ENCODE data around the gene SDR39U1. TPM values are rescaled to one million over a fixed set of nuclear protein-coding genes. Genes with fewer than 3 reads are reported as not detected.

SDR39U1 gene
- total and polyA plus RNA-seq, 10 of the 15 experiments (the other 5 are each of a cell fraction or from before 2014, with no cell fraction given): 14.0 to 89.3 (median 42.2) TPM

DNA sequence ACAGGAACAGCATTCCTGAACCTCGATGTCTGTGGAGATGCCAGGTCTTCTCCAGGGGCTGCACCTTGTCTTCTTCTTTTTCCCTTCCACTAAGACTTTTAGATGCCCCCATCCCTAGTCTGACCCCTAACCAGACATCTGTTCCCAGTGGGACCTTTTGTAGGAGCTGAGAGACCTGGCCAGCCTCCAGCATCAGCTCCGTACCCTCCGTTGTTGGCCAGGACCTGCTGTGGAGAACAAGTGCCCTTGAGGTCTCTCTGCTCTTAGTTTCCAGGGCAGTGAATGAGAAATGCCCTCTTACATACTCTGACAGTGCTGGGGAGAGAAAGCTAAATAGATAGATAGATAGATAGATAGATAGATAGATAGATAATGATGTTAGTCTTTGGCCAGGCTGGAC, 16.8 kb upstream of the SDR39U1 start (continued):
- TF ChIP-seq ZNF622 (IDR thresholded peaks at IDR 0.05): no peak
- TF ChIP-seq, protein P1, sequence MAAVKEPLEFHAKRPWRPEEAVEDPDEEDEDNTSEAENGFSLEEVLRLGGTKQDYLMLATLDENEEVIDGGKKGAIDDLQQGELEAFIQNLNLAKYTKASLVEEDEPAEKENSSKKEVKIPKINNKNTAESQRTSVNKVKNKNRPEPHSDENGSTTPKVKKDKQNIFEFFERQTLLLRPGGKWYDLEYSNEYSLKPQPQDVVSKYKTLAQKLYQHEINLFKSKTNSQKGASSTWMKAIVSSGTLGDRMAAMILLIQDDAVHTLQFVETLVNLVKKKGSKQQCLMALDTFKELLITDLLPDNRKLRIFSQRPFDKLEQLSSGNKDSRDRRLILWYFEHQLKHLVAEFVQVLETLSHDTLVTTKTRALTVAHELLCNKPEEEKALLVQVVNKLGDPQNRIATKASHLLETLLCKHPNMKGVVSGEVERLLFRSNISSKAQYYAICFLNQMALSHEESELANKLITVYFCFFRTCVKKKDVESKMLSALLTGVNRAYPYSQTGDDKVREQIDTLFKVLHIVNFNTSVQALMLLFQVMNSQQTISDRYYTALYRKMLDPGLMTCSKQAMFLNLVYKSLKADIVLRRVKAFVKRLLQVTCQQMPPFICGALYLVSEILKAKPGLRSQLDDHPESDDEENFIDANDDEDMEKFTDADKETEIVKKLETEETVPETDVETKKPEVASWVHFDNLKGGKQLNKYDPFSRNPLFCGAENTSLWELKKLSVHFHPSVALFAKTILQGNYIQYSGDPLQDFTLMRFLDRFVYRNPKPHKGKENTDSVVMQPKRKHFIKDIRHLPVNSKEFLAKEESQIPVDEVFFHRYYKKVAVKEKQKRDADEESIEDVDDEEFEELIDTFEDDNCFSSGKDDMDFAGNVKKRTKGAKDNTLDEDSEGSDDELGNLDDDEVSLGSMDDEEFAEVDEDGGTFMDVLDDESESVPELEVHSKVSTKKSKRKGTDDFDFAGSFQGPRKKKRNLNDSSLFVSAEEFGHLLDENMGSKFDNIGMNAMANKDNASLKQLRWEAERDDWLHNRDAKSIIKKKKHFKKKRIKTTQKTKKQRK (IDR thresholded peaks at IDR 0.05; ENCODE audit: low read depth, low read length): no peak
- TF ChIP-seq POLR2A (IDR thresholded peaks at IDR 0.05; ENCODE audit: low read depth, low read length): no peak

DNA sequence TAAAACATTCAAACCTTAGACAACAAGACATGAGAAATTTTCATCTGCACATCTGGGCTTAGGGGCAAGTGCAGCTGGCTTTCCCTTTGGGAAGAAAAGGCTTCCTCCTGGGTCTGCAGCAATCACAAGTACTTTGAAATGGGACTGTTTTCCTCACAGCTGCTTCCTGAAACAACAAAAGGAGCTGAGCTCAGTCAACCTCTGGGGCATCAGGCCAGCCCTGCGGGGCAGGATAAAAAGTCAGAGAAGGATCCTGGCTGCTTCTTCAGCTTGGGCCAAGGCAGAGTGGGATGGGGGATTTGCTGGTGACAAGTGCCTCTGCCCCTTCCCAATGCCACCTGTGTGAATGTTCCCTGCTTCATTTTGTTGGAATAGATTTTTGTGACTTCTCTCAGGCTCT, 16.2 kb upstream of the SDR39U1 start:
- H3K36me3 ChIP-seq (ENCODE audit: control insufficient read depth in 2 of 2, insufficient read depth in 2 of 2, low read length in 1 of 2): no peaks in the 10 kb centered on the region
- ATAC-seq (no peak), DNase-seq (ENCODE audit: low read depth, low spot score) (no peak), FAIRE-seq (no peak)
- H4K20me1 ChIP-seq (ENCODE audit: control insufficient read depth, insufficient read depth): no peaks in the 10 kb centered on the region
- in situ Hi-C loops (cut with MboI): no loop called here
- no peak overlapping the region for H3K9ac ChIP-seq (ENCODE audit: control insufficient read depth, insufficient read depth, low read length)
- SMC1A ChIA-PET (ENCODE audit: uncharacterized antibody, unreplicated experiment): interaction anchor here (0.7 kb wide), 1 partner anchor 136 kb away, joined by 3 read pairs; no protein-coding TSS in a partner anchor
- intact Hi-C loops (cut with micrococcal nuclease; ENCODE audit: unreplicated experiment): no loop called here
- no peaks in the 10 kb centered on the region for H3K79me2 ChIP-seq (ENCODE audit: control insufficient read depth, insufficient read depth, low read length)
- H3K9me3 ChIP-seq (replicated peaks; ENCODE audit: control insufficient read depth, insufficient read depth, low read length): no peaks in the 10 kb centered on the region; the same call in 2 of the 3 replicates
- TF ChIP-seq, protein P2, sequence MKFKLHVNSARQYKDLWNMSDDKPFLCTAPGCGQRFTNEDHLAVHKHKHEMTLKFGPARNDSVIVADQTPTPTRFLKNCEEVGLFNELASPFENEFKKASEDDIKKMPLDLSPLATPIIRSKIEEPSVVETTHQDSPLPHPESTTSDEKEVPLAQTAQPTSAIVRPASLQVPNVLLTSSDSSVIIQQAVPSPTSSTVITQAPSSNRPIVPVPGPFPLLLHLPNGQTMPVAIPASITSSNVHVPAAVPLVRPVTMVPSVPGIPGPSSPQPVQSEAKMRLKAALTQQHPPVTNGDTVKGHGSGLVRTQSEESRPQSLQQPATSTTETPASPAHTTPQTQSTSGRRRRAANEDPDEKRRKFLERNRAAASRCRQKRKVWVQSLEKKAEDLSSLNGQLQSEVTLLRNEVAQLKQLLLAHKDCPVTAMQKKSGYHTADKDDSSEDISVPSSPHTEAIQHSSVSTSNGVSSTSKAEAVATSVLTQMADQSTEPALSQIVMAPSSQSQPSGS (IDR thresholded peaks at IDR 0.05; ENCODE audit: low read length): no peak
- no peak for TF ChIP-seq ZNF274 (IDR thresholded peaks at IDR 0.05; ENCODE audit: insufficient read depth, insufficient read length)
- no peak for TF ChIP-seq TCF7 (IDR thresholded peaks at IDR 0.05; ENCODE audit: borderline replicate concordance)
- no peak for TF ChIP-seq SUZ12 (IDR thresholded peaks at IDR 0.05; ENCODE audit: unreplicated experiment)
- TF ChIP-seq, protein P3, sequence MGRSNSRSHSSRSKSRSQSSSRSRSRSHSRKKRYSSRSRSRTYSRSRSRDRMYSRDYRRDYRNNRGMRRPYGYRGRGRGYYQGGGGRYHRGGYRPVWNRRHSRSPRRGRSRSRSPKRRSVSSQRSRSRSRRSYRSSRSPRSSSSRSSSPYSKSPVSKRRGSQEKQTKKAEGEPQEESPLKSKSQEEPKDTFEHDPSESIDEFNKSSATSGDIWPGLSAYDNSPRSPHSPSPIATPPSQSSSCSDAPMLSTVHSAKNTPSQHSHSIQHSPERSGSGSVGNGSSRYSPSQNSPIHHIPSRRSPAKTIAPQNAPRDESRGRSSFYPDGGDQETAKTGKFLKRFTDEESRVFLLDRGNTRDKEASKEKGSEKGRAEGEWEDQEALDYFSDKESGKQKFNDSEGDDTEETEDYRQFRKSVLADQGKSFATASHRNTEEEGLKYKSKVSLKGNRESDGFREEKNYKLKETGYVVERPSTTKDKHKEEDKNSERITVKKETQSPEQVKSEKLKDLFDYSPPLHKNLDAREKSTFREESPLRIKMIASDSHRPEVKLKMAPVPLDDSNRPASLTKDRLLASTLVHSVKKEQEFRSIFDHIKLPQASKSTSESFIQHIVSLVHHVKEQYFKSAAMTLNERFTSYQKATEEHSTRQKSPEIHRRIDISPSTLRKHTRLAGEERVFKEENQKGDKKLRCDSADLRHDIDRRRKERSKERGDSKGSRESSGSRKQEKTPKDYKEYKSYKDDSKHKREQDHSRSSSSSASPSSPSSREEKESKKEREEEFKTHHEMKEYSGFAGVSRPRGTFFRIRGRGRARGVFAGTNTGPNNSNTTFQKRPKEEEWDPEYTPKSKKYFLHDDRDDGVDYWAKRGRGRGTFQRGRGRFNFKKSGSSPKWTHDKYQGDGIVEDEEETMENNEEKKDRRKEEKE (IDR thresholded peaks at IDR 0.05): no peak
- TF ChIP-seq ZNF622 (IDR thresholded peaks at IDR 0.05): no peak
- TF ChIP-seq, protein P4, sequence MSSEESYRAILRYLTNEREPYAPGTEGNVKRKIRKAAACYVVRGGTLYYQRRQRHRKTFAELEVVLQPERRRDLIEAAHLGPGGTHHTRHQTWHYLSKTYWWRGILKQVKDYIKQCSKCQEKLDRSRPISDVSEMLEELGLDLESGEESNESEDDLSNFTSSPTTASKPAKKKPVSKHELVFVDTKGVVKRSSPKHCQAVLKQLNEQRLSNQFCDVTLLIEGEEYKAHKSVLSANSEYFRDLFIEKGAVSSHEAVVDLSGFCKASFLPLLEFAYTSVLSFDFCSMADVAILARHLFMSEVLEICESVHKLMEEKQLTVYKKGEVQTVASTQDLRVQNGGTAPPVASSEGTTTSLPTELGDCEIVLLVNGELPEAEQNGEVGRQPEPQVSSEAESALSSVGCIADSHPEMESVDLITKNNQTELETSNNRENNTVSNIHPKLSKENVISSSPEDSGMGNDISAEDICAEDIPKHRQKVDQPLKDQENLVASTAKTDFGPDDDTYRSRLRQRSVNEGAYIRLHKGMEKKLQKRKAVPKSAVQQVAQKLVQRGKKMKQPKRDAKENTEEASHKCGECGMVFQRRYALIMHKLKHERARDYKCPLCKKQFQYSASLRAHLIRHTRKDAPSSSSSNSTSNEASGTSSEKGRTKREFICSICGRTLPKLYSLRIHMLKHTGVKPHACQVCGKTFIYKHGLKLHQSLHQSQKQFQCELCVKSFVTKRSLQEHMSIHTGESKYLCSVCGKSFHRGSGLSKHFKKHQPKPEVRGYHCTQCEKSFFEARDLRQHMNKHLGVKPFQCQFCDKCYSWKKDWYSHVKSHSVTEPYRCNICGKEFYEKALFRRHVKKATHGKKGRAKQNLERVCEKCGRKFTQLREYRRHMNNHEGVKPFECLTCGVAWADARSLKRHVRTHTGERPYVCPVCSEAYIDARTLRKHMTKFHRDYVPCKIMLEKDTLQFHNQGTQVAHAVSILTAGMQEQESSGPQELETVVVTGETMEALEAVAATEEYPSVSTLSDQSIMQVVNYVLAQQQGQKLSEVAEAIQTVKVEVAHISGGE (CRISPR knock-in tag; IDR thresholded peaks at IDR 0.05): no peak
- TF ChIP-seq SPI1 (IDR thresholded peaks at IDR 0.05; ENCODE audit: borderline replicate concordance, insufficient read depth, low read depth, low read length): no peak
- no peak overlapping the region for H3K4me3 ChIP-seq
- POLR2A ChIA-PET: no interaction called here
- no peak overlapping the region for H3K27ac ChIP-seq (ENCODE audit: control insufficient read depth, insufficient read depth)
- RAD21 ChIA-PET (ENCODE audit: unreplicated experiment): no interaction called here
- no peaks in the 10 kb centered on the region for H3K27me3 ChIP-seq (replicated peaks in 1 of 2; ENCODE audit: control insufficient read depth in 2 of 2, insufficient read depth in 2 of 2, low read length in 1 of 2)
- H2AFZ ChIP-seq (ENCODE audit: control insufficient read depth, low read depth, low read length): no peak overlapping the region
- peaks cover 6% of the 10 kb centered on the region for H3K4me1 ChIP-seq (ENCODE audit: control insufficient read depth, insufficient read depth, low read length)
- CTCF ChIA-PET: interaction anchor here (1.5 kb wide), 1 partner anchor 22 kb away, joined by 5 read pairs; no protein-coding TSS in a partner anchor
- BruUV-seq (replicated peaks): no TSS peak
- no peak overlapping the region for H3K4me2 ChIP-seq (ENCODE audit: control insufficient read depth, insufficient read depth)
- 90% methylated on average over 1 of the region's 1 CpG for WGBS (ENCODE audit: insufficient coverage, insufficient replicate concordance, low lambda C conversion rate, missing lambda C conversion rate)
